OCI-LY7 (cell line): ENCODE measurements around the gene EEF1AKMT3. TPM values are rescaled to one million over a fixed set of nuclear protein-coding genes. Genes with fewer than 3 reads are reported as not detected.

Experiments used
- BruUV-seq: library from RNA; stranded (reverse); fragments of 400-500 nt; replicated peaks from 2 replicates; lab custom pipeline; 2021; lab: Mats Ljungman, UMichigan
- CTCF ChIA-PET: fragments of 300-600 bp; sonication (Branson Sonifier 250); formaldehyde crosslinking; loops from one replicate; lab custom pipeline; 2022; ENCODE audit warnings: antibody characterized with exemption; ENCODE audit not compliant: unreplicated experiment; lab: Charles Lee
- POLR2A ChIA-PET: fragments of 300-600 bp; sonication (Branson Sonifier 250); formaldehyde crosslinking; loops from one replicate; lab custom pipeline; 2022; ENCODE audit warnings: antibody characterized with exemption; lab: Charles Lee
- DNase-seq: peaks from one replicate; pipeline ENCODE4 v3.0.0-alpha.2; 2015; ENCODE audit warnings: low spot score
- H2AFZ ChIP-seq: fragments of 200-600 bp; sonication (generic), shearing (Covaris generic); 2 replicates; pipeline ENCODE4 v1.6.1; 2014; ENCODE audit warnings: mild to moderate bottlenecking, antibody characterized with exemption, low read length, moderate library complexity
- H3K27ac ChIP-seq: fragments of 200-600 bp; sonication (generic); 2 replicates; pipeline ENCODE4 v1.5.1; 2014; ENCODE audit warnings: mixed run types, low read depth, mild to moderate bottlenecking, moderate library complexity, low read length, inconsistent platforms; ENCODE audit not compliant: poor library complexity, severe bottlenecking
- H3K36me3 ChIP-seq: fragments of 200-600 bp; sonication (generic); 2 replicates; pipeline ENCODE4 v1.6.1; 2014; ENCODE audit warnings: mild to moderate bottlenecking, antibody characterized with exemption, low read length, moderate library complexity, mixed read lengths; ENCODE audit not compliant: insufficient read depth
- H3K4me1 ChIP-seq: fragments of 200-600 bp; sonication (generic); 2 replicates; pipeline ENCODE4 v1.5.1; 2014; ENCODE audit warnings: mild to moderate bottlenecking, low read length; ENCODE audit not compliant: insufficient read depth, poor library complexity, severe bottlenecking
- H3K4me2 ChIP-seq: fragments of 200-600 bp; sonication (generic); 2 replicates; pipeline ENCODE4 v1.6.1; 2014; ENCODE audit warnings: mild to moderate bottlenecking, low read length
- H3K4me3 ChIP-seq: fragments of 200-600 bp; sonication (generic); 2 replicates; pipeline ENCODE4 v1.5.1; 2014; ENCODE audit warnings: mild to moderate bottlenecking, low read depth, low read length; ENCODE audit not compliant: poor library complexity, severe bottlenecking
- H3K79me2 ChIP-seq: fragments of 200-600 bp; sonication (generic); 2 replicates; pipeline ENCODE4 v1.6.1; 2016; ENCODE audit warnings: low read depth, mild to moderate bottlenecking, low read length, moderate library complexity, mixed read lengths; ENCODE audit not compliant: insufficient read depth
- H3K9me2 ChIP-seq: fragments of 200-600 bp; sonication (generic); 2 replicates; pipeline ENCODE4 v1.6.1; 2016; ENCODE audit warnings: mild to moderate bottlenecking, low read length, mixed read lengths; ENCODE audit not compliant: insufficient read depth
- H3K9me3 ChIP-seq: fragments of 200-600 bp; sonication (generic); 2 replicates; pipeline ENCODE4 v1.6.1; 2014; ENCODE audit warnings: mild to moderate bottlenecking, mixed run types, low read length, mixed read lengths
- H4K20me1 ChIP-seq: fragments of 200-600 bp; sonication (generic); 2 replicates; pipeline ENCODE4 v1.6.1; 2014; ENCODE audit warnings: mild to moderate bottlenecking, antibody characterized with exemption, low read length, moderate library complexity, mixed read lengths; ENCODE audit not compliant: insufficient read depth
- CTCF ChIP-seq: fragments of 200-600 bp; sonication (generic); conservative IDR thresholded peaks from 2 replicates; pipeline ENCODE4 v1.5.1; 2014; ENCODE audit warnings: mild to moderate bottlenecking, antibody characterized with exemption, low read length, moderate library complexity, mixed read lengths
- EZH2phosphoT487 ChIP-seq: fragments of 200-600 bp; sonication (generic); IDR thresholded peaks from 2 replicates; pipeline ENCODE4 v1.6.1; 2018; ENCODE audit warnings: low read depth, borderline replicate concordance, mild to moderate bottlenecking, mixed run types, antibody characterized with exemption, low read length, moderate library complexity, mixed read lengths
- intact Hi-C: fragments of 100-400 bp; cut with micrococcal nuclease; formaldehyde crosslinking; loops from one replicate; pipeline ENCODE4 v1.10.0; 2022; ENCODE audit not compliant: unreplicated experiment
- total RNA-seq, 2 experiments: library from RNA; depleted of rRNA in 1 of 2; stranded (reverse); fragments of >200 nt in 1 of 2; shearing (Covaris generic) in 1 of 2; gene quantifications; 2 replicates each; pipeline ENCODE4 v1.2.3, GENCODE V29; 2014 to 2022

The EEF1AKMT3 gene
- total RNA-seq, 2 experiments from 2014 or later = 3.4 to 6.3 TPM

DNA sequence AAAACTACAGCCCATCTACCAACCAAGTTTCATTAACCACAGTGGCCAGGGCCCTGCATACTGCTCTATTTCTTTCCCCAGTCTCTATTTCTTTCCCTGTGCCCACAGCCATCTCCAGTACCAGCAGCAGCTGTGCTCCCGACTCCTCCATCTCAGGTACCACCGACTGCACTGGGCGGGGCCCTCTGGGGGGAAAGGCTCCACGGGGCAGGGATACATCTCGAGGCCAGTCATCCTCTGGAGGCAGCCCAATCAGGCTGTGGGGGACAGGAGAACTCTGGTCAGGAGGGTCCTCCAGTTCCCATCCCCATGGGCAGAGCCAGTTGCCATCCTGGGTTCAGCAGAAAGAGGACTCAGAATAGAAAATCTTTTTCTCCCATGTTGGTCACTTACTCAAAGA is 23.4 kb upstream of the EEF1AKMT3 start:
- Histone ChIP-seq H3K36me3 (peaks cover 65% of the 10 kb centered on the region), H3K79me2 (peaks cover 32% of the 10 kb centered on the region), H3K27ac (no peak overlapping the region), H4K20me1 (no peaks in the 10 kb centered on the region), H3K9me3 (no peaks in the 10 kb centered on the region), H3K9me2 (no peaks in the 10 kb centered on the region), H2AFZ (no peak overlapping the region), H3K4me2 (no peak overlapping the region), H3K4me1 (peaks cover 36% of the 10 kb centered on the region), H3K4me3 (no peak overlapping the region)
- no TSS peak for BruUV-seq
- TF ChIP-seq EZH2phosphoT487 = no peak
- no peak for TF ChIP-seq CTCF
- ChIA-PET POLR2A (no interaction called here), CTCF (no interaction called here)
- DNase-seq = no peak
- intact Hi-C loops = no loop called here

DNA sequence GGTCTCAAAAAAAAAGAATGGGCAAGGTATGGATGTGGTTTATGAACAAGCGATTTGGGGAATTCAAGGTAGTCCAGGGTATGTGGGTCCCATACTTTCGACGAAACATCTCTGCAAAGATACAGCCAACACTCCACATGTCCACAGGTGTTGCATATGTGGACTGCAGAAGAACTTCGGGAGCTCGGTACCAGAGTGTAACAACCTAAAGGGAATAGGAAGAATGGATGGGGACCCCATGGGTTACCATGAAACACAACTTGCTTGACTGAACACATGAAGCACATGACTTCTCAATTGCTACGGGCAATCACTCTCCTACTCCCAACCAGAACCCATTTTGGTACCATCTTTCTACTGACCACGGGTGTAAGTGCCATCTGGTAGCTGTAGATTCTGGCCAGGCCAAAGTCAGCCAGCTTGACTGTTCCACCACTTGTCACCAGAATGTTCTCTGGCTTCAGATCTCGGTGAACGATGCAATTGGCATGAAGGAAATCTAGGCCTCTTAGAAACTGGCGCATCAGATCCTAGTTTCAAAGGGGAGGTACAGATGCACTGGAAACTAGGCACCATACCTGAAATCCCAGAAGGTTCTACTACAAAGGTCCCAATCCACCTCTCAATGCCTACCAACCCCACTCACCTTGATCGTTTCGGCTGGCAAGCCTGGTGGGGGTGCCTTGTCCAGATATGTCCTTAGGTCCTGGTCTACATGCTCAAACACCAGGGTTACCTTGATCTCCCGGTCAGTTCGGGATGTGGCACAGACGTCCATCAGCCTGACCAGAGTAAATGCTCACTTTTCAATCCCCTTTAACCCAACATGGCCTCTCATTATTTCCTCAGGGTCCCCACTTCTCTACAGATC is 21.6 kb upstream of the EEF1AKMT3 start:
- Histone ChIP-seq H3K36me3 (peaks cover 56% of the 10 kb centered on the region), H3K4me3 (peak overlapping the region; percentile 92), H3K4me2 (peak overlapping the region; percentile 89), H3K9me2 (no peaks in the 10 kb centered on the region), H4K20me1 (no peaks in the 10 kb centered on the region), H3K27ac (peak overlapping the region; percentile 42), H2AFZ (no peak overlapping the region), H3K9me3 (no peaks in the 10 kb centered on the region), H3K4me1 (peaks cover 31% of the 10 kb centered on the region), H3K79me2 (peaks cover 32% of the 10 kb centered on the region)
- intact Hi-C loops = loop anchor here (5.0 kb wide), 2 partner anchors 228 to 508 kb away; partner anchors contain the start of genes DDIT3 and MBD6
- no TSS peak for BruUV-seq
- ChIA-PET POLR2A (interaction anchor here (1.2 kb wide), 1 partner anchor 10 kb away, joined by 4 read pairs; no protein-coding TSS in a partner anchor), CTCF (no interaction called here)
- TF ChIP-seq CTCF = no peak
- no peak for TF ChIP-seq EZH2phosphoT487
- DNase-seq = no peak

GRCh38 chr12:57751432-57751787 is 21.0 kb upstream of the EEF1AKMT3 start:
- Histone ChIP-seq H4K20me1 (no peaks in the 10 kb centered on the region), H3K4me1 (peaks cover 34% of the 10 kb centered on the region), H3K9me3 (no peaks in the 10 kb centered on the region), H3K4me3 (peak overlapping the region; percentile 92), H3K4me2 (peak overlapping the region; percentile 89), H3K36me3 (peaks cover 50% of the 10 kb centered on the region), H3K9me2 (no peaks in the 10 kb centered on the region), H3K27ac (peak overlapping the region; percentile 42), H2AFZ (no peak overlapping the region; the same call in 1 of the 2 replicates), H3K79me2 (peaks cover 32% of the 10 kb centered on the region)
- no TSS peak for BruUV-seq
- no peak for TF ChIP-seq EZH2phosphoT487
- TF ChIP-seq CTCF = no peak
- intact Hi-C loops = loop anchor here (5.0 kb wide), 2 partner anchors 229 to 509 kb away; partner anchors contain the start of genes DDIT3 and MBD6
- ChIA-PET CTCF (interaction anchor here (0.5 kb wide), 1 partner anchor 190 kb away, joined by 4 read pairs; no protein-coding TSS in a partner anchor), POLR2A (interaction anchor here (0.7 to 1.2 kb wide), 2 partner anchors 10 to 99 kb away, joined by 3 to 4 read pairs; no protein-coding TSS in a partner anchor)
- DNase-seq = no peak
